Measurements from ENCODE around the gene MAP3K2. TPM values are rescaled to one million over a fixed set of nuclear protein-coding genes. Genes with fewer than 3 reads are reported as not detected.

The MAP3K2 gene
- total and polyA plus RNA-seq, 2 of the 8 experiments (the other 6 are each of a cell fraction or from before 2014, with no cell fraction given), result 2.0 to 23.2 TPM

DNA sequence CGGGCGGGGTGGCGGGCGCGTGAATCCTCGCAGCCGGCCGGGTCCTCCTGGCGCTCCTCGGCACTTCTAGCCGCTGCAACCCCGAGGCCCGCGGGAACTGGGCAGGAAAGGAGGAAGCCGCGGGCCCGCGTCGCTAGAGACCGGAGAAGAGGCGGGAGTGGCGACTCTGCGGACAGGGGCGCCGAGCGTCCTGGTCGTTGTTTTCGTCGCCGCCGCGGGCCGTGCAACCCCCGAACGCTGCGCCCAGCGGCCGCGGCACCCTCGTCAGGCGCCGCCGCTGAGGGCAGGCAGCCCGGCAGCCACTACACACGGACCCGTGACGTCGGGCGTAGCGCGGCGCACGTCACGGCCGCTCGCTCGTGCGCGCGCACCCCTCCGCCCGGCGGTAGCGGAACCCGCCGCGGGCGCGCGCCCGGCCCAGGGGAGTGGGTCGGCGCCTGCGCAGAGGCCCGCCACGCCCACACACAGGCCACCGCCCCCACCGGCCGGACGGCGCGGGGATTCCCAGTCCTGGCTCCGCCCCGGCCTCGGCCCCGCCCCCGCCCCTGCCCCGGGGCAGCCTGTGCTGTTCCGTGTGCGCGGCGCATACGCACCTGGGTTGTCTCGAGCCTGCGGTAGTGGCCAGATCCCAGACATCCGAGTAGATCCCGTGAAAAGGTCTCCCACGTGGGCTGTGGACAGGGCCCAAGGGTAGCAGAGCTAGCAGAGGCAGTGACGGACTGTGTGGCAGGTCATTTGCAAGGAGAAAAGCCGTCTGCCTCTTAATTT is at the start of gene MAP3K2 (continued):
- TF ChIP-seq BRCA1 (IDR thresholded peaks at IDR 0.05; ENCODE audit: low read depth, low read length), result no peak
- TF ChIP-seq ZNF274 (IDR thresholded peaks at IDR 0.05; ENCODE audit: borderline replicate concordance, extremely low read depth, low read length), result no peak
- peak; percentile 95 for TF ChIP-seq ASH2L (IDR thresholded peaks at IDR 0.05; ENCODE audit: low read length)
- no peak for TF ChIP-seq CTCF (IDR thresholded peaks at IDR 0.05; ENCODE audit: control extremely low read depth in 1 of 3, insufficient read depth in 1 of 3, low read depth in 1 of 3, low read length in 3 of 3)
- TF ChIP-seq CREB1 (IDR thresholded peaks at IDR 0.05), result peak; percentile 95
- TF ChIP-seq SAP30 (IDR thresholded peaks at IDR 0.05; ENCODE audit: insufficient read depth, insufficient replicate concordance, low read length), result no peak
- TF ChIP-seq, protein P1, sequence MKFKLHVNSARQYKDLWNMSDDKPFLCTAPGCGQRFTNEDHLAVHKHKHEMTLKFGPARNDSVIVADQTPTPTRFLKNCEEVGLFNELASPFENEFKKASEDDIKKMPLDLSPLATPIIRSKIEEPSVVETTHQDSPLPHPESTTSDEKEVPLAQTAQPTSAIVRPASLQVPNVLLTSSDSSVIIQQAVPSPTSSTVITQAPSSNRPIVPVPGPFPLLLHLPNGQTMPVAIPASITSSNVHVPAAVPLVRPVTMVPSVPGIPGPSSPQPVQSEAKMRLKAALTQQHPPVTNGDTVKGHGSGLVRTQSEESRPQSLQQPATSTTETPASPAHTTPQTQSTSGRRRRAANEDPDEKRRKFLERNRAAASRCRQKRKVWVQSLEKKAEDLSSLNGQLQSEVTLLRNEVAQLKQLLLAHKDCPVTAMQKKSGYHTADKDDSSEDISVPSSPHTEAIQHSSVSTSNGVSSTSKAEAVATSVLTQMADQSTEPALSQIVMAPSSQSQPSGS (IDR thresholded peaks at IDR 0.05; ENCODE audit: low read length), result no peak
- TF ChIP-seq, protein P2, sequence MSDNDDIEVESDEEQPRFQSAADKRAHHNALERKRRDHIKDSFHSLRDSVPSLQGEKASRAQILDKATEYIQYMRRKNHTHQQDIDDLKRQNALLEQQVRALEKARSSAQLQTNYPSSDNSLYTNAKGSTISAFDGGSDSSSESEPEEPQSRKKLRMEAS (IDR thresholded peaks at IDR 0.05), result no peak; the same call in 1 of the 2 replicates
- no peak for TF ChIP-seq CBX5 (IDR thresholded peaks at IDR 0.05; ENCODE audit: low read depth, low read length)
- no peak for TF ChIP-seq RFX5 (IDR thresholded peaks at IDR 0.05; ENCODE audit: borderline replicate concordance, low read depth, low read length)
- no peak for TF ChIP-seq POU5F1 (IDR thresholded peaks at IDR 0.05; ENCODE audit: low read depth, low read length)
- peak; percentile 52 for TF ChIP-seq TAF1 (IDR thresholded peaks at IDR 0.05; ENCODE audit: low read depth, low read length)
- TF ChIP-seq SP2 (IDR thresholded peaks at IDR 0.05; ENCODE audit: low read length), result no peak
- no peak for TF ChIP-seq SIRT6 (IDR thresholded peaks at IDR 0.05; ENCODE audit: low read length)
- TF ChIP-seq JUN (IDR thresholded peaks at IDR 0.05; ENCODE audit: low read depth, low read length), result no peak
- no peak for TF ChIP-seq MAFK (IDR thresholded peaks at IDR 0.05; ENCODE audit: low read depth, low read length)
- no peak for TF ChIP-seq CTBP2 (IDR thresholded peaks at IDR 0.05; ENCODE audit: borderline replicate concordance, insufficient read depth, insufficient read length, low read length)
- peak; percentile 85 for TF ChIP-seq POLR2AphosphoS5 (IDR thresholded peaks at IDR 0.05; ENCODE audit: low read depth, low read length)
- TF ChIP-seq HDAC6 (IDR thresholded peaks at IDR 0.05; ENCODE audit: low read depth, low read length), result no peak
- TF ChIP-seq KDM5A (IDR thresholded peaks at IDR 0.05; ENCODE audit: low read length), result no peak
- TF ChIP-seq TAF7 (optimal IDR thresholded peaks at IDR 0.05; ENCODE audit: borderline replicate concordance, low read depth, low read length), result no peak
